Pancreas (tissue), 10 donors: Measurements from ENCODE around the gene MYO9A. TPM values are rescaled to one million over a fixed set of nuclear protein-coding genes. Genes with fewer than 3 reads are reported as not detected.

ENCODE experiments used
- ATAC-seq, 4 donors: fragments of 200-7000 bp; cut with Tn5 transposase; one replicate each; pipeline versions ENCODE4 v1.8.0 to v1.9.1; 2020; ENCODE audit warnings: mild to moderate bottlenecking in 4 of 4, moderate library complexity in 4 of 4
- DNase-seq, 6 donors: peaks; one replicate each; pipeline ENCODE4 v3.0.0-alpha.2; 2020
- FAIRE-seq: peaks from 2 replicates; lab custom pipeline; 2012; peaks lifted over from hg19 to GRCh38; lab: Jason Lieb, UNC
- H3K27ac ChIP-seq, 4 donors: fragments of 200-600 bp; sonication (generic); 1 replicate in 3 of 4; 2 replicates in 1 of 4; pipeline versions ENCODE4 v1.5.0 to v1.8.0; 2020
- H3K27me3 ChIP-seq, 4 donors: fragments of 200-600 bp; one replicate each; pipeline ENCODE4 v1.8.0; 2021
- H3K36me3 ChIP-seq, 3 donors: fragments of 200-600 bp; sonication (generic) in 1 of 3; one replicate each; pipeline versions ENCODE4 v1.5.0 to v1.8.0; 2020 to 2021
- H3K4me1 ChIP-seq, 3 donors: fragments of 200-600 bp; one replicate each; pipeline ENCODE4 v1.8.0; 2021
- H3K4me3 ChIP-seq, 4 donors: fragments of 200-600 bp; sonication (generic) in 2 of 4; one replicate each; pipeline versions ENCODE4 v1.5.0 to v1.8.0; 2020 to 2021
- H3K9me3 ChIP-seq, 4 donors: fragments of 200-600 bp; one replicate each; pipeline ENCODE4 v1.8.0; 2021
- CTCF ChIP-seq, 4 donors: fragments of 200-600 bp; sonication (generic) in 3 of 4; IDR thresholded peaks; one replicate each; pipeline versions ENCODE4 v1.5.0 to v1.8.0; 2021; ENCODE audit warnings: antibody characterized with exemption in 4 of 4
- WGBS, 2 donors: extraction: QIAGEN DNeasy Blood & Tissue Kit; methylation state at CpG; one replicate each; pipeline ENCODE4 v1.1.7; 2013; 5-methylcytosine and 5-hydroxymethylcytosine counted together
- intact Hi-C, 3 donors: fragments of 100-400 bp; cut with DNase I; formaldehyde crosslinking; loops; one replicate each; pipeline versions ENCODE4 v1.11.1 to v1.14.2; 2022
- polyA plus RNA-seq, 2 donors: library from polyadenylated mRNA; stranded (reverse); fragments of 200-250 nt; gene quantifications; one replicate each; pipeline ENCODE4 v1.2.3, GENCODE V29; 2013
- total RNA-seq, 6 donors: library from RNA; stranded (reverse); fragmentation: NEBNext Ultra II Directional in 4 of 6; extraction: Animal tissue kit (Norgen Biotek cat#: 25700) in 4 of 6; gene quantifications; one replicate each; pipeline versions ENCODE4 v1.2.1 to v1.2.4, GENCODE V29; 2021 to 2023
- donor health status: healthy with polysubstance abuse.
- donor health status: DM: no; HTN: no; CAD: no; lungs with moderate emphysema.
- donor health status: DM: no; HTN: no; CAD: no.
- donor health status: control.
- donor health status: control.
- donor health status: Bipolar disorder and iron deficiency.
- donor health status: DM: yes; HTN: yes; CAD: no.
- donor health status: DM: no; HTN: no; CAD: no.
- donor health status: DM: no; HTN: no; CAD: no.
- donor health status: DM: yes; HTN: yes; CAD: no.

MYO9A gene
- total and polyA plus RNA-seq, 8 donors = 1.2 to 21.0 (median 7.8) TPM

GRCh38 chr15:71841563-71841962, 276.4 kb downstream of the MYO9A start:
- intact Hi-C loops = no loop called here
- WGBS, 2 donors = 92 to 99% methylated on average over 3 of the region's 3 CpGs
- DNase-seq = no peak
- no peak for FAIRE-seq
- peaks cover 0 to 4% (median 0%) of the 10 kb centered on the region in 3 donors for H3K36me3 ChIP-seq
- H3K27ac ChIP-seq = no peak overlapping the region
- no peaks in the 10 kb centered on the region for H3K27me3 ChIP-seq
- H3K4me1 ChIP-seq = no peaks in the 10 kb centered on the region
- no peaks in the 10 kb centered on the region for H3K9me3 ChIP-seq
- H3K4me3 ChIP-seq = no peak overlapping the region
- ATAC-seq = no peak
- TF ChIP-seq CTCF (IDR thresholded peaks at IDR 0.05) = no peak

- no peak for TF ChIP-seq CTCF (IDR thresholded peaks at IDR 0.05)
Observed at GRCh38 chr15:71830981-71831380, 287.0 kb downstream of the MYO9A start.

GRCh38 chr15:71826196-71826595, 291.8 kb downstream of the MYO9A start:
- Histone ChIP-seq H3K27me3 (no peaks in the 10 kb centered on the region), H3K36me3 (peaks cover 0 to 4% (median 0%) of the 10 kb centered on the region in 3 donors), H3K4me1 (no peaks in the 10 kb centered on the region), H3K27ac (no peak overlapping the region), H3K9me3 (no peaks in the 10 kb centered on the region), H3K4me3 (no peak overlapping the region)
- DNase-seq (no peak), FAIRE-seq (no peak), ATAC-seq (no peak)
- 91 to 96% methylated on average over 5 of the region's 5 CpGs for WGBS, 2 donors
- TF ChIP-seq CTCF (IDR thresholded peaks at IDR 0.05) = no peak
- intact Hi-C loops = no loop called here

More at GRCh38 chr15:71830981-71831380, 287.0 kb downstream of the MYO9A start:
- ATAC-seq (no peak), DNase-seq (no peak), FAIRE-seq (no peak)
- intact Hi-C loops = no loop called here
- 93 to 94% methylated on average over 2 of the region's 2 CpGs for WGBS, 2 donors
- Histone ChIP-seq H3K36me3 (peaks cover 0 to 4% (median 0%) of the 10 kb centered on the region in 3 donors), H3K9me3 (no peaks in the 10 kb centered on the region), H3K4me1 (no peaks in the 10 kb centered on the region), H3K27ac (no peak overlapping the region), H3K27me3 (no peaks in the 10 kb centered on the region), H3K4me3 (no peak overlapping the region)

GRCh38 chr15:71825021-71825730, 292.8 kb downstream of the MYO9A start:
- no peak for TF ChIP-seq CTCF (IDR thresholded peaks at IDR 0.05)

GRCh38 chr15:71823801-71824200, 294.1 kb downstream of the MYO9A start:
- Histone ChIP-seq H3K27ac (no peak overlapping the region), H3K27me3 (no peaks in the 10 kb centered on the region), H3K4me1 (no peaks in the 10 kb centered on the region), H3K36me3 (peaks cover 0 to 4% (median 0%) of the 10 kb centered on the region in 3 donors), H3K4me3 (no peak overlapping the region), H3K9me3 (no peaks in the 10 kb centered on the region)
- FAIRE-seq = no peak
- no peak for TF ChIP-seq CTCF (IDR thresholded peaks at IDR 0.05)
- WGBS, 2 donors = 79 to 86% methylated on average over 3 of the region's 3 CpGs
- no peak for DNase-seq
- ATAC-seq = no peak
- intact Hi-C loops = no loop called here

More at GRCh38 chr15:71825021-71825730, 292.8 kb downstream of the MYO9A start:
- intact Hi-C loops = no loop called here
- H3K27me3 ChIP-seq = no peaks in the 10 kb centered on the region
- FAIRE-seq (no peak), ATAC-seq (no peak), DNase-seq (no peak)
- no peak overlapping the region for H3K4me3 ChIP-seq
- no peaks in the 10 kb centered on the region for H3K4me1 ChIP-seq
- H3K9me3 ChIP-seq = no peaks in the 10 kb centered on the region
- 88 to 93% methylated on average over 4 of the region's 4 CpGs for WGBS, 2 donors
- H3K27ac ChIP-seq = no peak overlapping the region
- peaks cover 0 to 4% (median 0%) of the 10 kb centered on the region in 3 donors for H3K36me3 ChIP-seq
